WERI-Rb-1 (cell line): ENCODE data around the gene CDC25B.

ENCODE experiments used
- DNase-seq: peaks from one replicate; pipeline ENCODE4 v3.0.0-alpha.2; 2020
- H3K27ac ChIP-seq: fragments of 250-450 bp; sonication (Bioruptor Pico); 2 replicates; pipeline ENCODE4 v1.5.1; 2020; ENCODE audit warnings: mild to moderate bottlenecking, moderate library complexity
- H3K27me3 ChIP-seq: fragments of 250-450 bp; sonication (Bioruptor Pico); 2 replicates; pipeline ENCODE4 v1.5.1; 2021; ENCODE audit warnings: mild to moderate bottlenecking, low read depth, moderate library complexity; ENCODE audit not compliant: insufficient read depth, severe bottlenecking
- H3K36me3 ChIP-seq: fragments of 250-450 bp; sonication (Bioruptor Pico); 2 replicates; pipeline ENCODE4 v1.5.1; 2020; ENCODE audit warnings: mild to moderate bottlenecking, moderate library complexity
- H3K4me3 ChIP-seq: 2 replicates; pipeline ENCODE4 v1.5.1; 2011; ENCODE audit warnings: low read depth, mild to moderate bottlenecking, control low read depth, low read length
- H3K9me3 ChIP-seq: fragments of 250-450 bp; sonication (Bioruptor Pico); 2 replicates; pipeline ENCODE4 v1.5.1; 2021; ENCODE audit warnings: mild to moderate bottlenecking, moderate library complexity; ENCODE audit not compliant: severe bottlenecking
- TF ChIP-seq, protein P1 (sequence below): IDR thresholded peaks from 2 replicates; pipeline ENCODE4 v1.5.1; 2011; ENCODE audit warnings: low read depth, mild to moderate bottlenecking, control low read depth, inconsistent platforms, low read length

The CDC25B gene

DNA sequence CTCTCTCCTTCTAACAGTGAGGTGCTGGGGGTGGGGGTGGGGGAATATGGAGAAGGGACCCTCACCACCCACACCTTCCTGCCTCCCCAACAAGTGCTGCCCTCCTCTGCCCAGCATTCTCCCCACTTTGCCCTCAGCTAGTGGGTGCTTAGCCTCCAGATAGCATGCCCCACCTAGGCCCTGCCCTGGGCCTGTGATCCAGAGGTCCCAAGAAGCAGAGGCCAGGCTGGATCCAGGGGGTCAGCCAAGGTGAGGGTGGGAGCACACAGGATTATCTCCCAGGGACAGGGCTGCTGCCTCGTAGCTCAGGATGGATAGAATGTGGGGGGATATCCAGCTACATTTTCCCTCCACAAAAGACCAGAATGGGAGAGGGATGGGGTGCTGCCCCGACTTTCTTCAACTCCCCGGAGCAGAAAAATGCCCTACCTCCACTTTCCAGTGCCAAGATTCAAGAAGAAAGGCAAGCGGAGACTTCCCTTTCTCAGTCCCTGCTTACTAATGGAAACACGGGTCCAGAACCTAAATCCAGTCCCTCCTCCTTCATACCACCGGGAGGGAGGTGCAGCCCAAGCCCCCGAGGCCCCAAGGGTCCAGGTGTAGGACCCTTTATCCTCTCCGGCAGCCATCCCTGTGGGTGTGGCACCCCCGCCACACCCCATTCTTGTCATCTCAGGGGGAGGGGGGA, 29.5 kb upstream of the CDC25B start:
- Histone ChIP-seq H3K9me3 (no peaks in the 10 kb centered on the region), H3K36me3 (peaks cover 3% of the 10 kb centered on the region), H3K27ac (peak overlapping the region; percentile 87), H3K4me3 (peak overlapping the region; percentile 96), H3K27me3 (no peaks in the 10 kb centered on the region)
- peak; percentile 66 for DNase-seq
- TF ChIP-seq, protein P1, sequence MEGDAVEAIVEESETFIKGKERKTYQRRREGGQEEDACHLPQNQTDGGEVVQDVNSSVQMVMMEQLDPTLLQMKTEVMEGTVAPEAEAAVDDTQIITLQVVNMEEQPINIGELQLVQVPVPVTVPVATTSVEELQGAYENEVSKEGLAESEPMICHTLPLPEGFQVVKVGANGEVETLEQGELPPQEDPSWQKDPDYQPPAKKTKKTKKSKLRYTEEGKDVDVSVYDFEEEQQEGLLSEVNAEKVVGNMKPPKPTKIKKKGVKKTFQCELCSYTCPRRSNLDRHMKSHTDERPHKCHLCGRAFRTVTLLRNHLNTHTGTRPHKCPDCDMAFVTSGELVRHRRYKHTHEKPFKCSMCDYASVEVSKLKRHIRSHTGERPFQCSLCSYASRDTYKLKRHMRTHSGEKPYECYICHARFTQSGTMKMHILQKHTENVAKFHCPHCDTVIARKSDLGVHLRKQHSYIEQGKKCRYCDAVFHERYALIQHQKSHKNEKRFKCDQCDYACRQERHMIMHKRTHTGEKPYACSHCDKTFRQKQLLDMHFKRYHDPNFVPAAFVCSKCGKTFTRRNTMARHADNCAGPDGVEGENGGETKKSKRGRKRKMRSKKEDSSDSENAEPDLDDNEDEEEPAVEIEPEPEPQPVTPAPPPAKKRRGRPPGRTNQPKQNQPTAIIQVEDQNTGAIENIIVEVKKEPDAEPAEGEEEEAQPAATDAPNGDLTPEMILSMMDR = no peak

GRCh38 chr20:3767110-3767426, 29.0 kb upstream of the CDC25B start:
- H3K4me3 ChIP-seq = peak overlapping the region; percentile 96
- DNase-seq = peak; percentile 82
- H3K9me3 ChIP-seq = no peaks in the 10 kb centered on the region
- no peaks in the 10 kb centered on the region for H3K27me3 ChIP-seq
- TF ChIP-seq, protein P1 = no peak
- peaks cover 3% of the 10 kb centered on the region; the same call in 1 of the 2 replicates for H3K36me3 ChIP-seq
- peak overlapping the region; percentile 87 for H3K27ac ChIP-seq

GRCh38 chr20:3767427-3768341, 28.4 kb upstream of the CDC25B start, which contains the start of gene ADISSP:
Gene ADISSP (minus strand): TSS chr20:3767753. CDS start chr20:3760100, 7,653 bp downstream.
- H3K27ac ChIP-seq = peak within 1 kb of the TSS; percentile 87
- H3K9me3 ChIP-seq = no peaks in the 10 kb centered on the region
- H3K27me3 ChIP-seq = no peaks in the 10 kb centered on the region
- TF ChIP-seq, protein P1 = peak; percentile 29
- H3K36me3 ChIP-seq = peaks cover 3% of the 10 kb centered on the region; the same call in 1 of the 2 replicates
- DNase-seq = peak; percentile 99
- H3K4me3 ChIP-seq = peak within 1 kb of the TSS; percentile 96

- peak; percentile 83 for DNase-seq
- H3K27ac ChIP-seq = peak overlapping the region; percentile 87
- H3K9me3 ChIP-seq = no peaks in the 10 kb centered on the region
- no peaks in the 10 kb centered on the region for H3K27me3 ChIP-seq
- H3K36me3 ChIP-seq = peaks cover 3% of the 10 kb centered on the region; the same call in 1 of the 2 replicates
- TF ChIP-seq, protein P1 = peak; percentile 82
- H3K4me3 ChIP-seq = peak overlapping the region; percentile 96
Observed at GRCh38 chr20:3768342-3769130, 27.6 kb upstream of the CDC25B start.

- H3K4me3 ChIP-seq = no peak overlapping the region
- TF ChIP-seq, protein P1 = no peak
- H3K36me3 ChIP-seq = 0 out of 2 replicates have a peak, but pooled peaks cover 3% of the 10 kb centered on the region
- peaks cover 3% of the 10 kb centered on the region for H3K9me3 ChIP-seq
- H3K27me3 ChIP-seq = no peaks in the 10 kb centered on the region
- no peak for DNase-seq
- H3K27ac ChIP-seq = no peak overlapping the region
Observed at GRCh38 chr20:3771552-3772058, 24.5 kb upstream of the CDC25B start.
